ENCODE measurements around the gene ROBO1.

DNA sequence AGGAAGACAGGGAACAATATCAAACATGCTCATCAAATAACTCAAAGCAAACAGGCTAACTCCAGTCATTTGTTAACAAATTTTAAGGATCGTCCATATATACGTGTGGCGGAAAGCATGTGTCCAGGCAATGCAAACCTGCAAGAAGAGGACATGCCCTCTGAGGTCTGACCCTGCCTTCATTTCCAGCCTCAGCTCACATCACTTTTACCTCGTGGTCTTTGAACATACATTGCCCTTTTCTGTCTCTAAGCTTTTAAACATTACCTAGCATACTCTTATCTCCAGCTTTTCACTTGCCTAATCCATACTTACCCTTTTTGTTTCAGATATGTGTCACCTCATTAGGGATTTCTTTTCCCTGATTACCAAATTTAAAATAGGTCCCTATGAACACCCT, 944.4 kb downstream of the ROBO1 start:
- TF ChIP-seq, protein P1, sequence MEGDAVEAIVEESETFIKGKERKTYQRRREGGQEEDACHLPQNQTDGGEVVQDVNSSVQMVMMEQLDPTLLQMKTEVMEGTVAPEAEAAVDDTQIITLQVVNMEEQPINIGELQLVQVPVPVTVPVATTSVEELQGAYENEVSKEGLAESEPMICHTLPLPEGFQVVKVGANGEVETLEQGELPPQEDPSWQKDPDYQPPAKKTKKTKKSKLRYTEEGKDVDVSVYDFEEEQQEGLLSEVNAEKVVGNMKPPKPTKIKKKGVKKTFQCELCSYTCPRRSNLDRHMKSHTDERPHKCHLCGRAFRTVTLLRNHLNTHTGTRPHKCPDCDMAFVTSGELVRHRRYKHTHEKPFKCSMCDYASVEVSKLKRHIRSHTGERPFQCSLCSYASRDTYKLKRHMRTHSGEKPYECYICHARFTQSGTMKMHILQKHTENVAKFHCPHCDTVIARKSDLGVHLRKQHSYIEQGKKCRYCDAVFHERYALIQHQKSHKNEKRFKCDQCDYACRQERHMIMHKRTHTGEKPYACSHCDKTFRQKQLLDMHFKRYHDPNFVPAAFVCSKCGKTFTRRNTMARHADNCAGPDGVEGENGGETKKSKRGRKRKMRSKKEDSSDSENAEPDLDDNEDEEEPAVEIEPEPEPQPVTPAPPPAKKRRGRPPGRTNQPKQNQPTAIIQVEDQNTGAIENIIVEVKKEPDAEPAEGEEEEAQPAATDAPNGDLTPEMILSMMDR (IDR thresholded peaks at IDR 0.05) = no peak
- no peak for TF ChIP-seq POLR2AphosphoS5 (IDR thresholded peaks at IDR 0.05)
